ENCODE measurements around the gene ARL6IP4. TPM values are rescaled to one million over a fixed set of nuclear protein-coding genes. Genes with fewer than 3 reads are reported as not detected.

ARL6IP4 gene
- total RNA-seq, 1 experiment from 2014 or later: 162 TPM

DNA sequence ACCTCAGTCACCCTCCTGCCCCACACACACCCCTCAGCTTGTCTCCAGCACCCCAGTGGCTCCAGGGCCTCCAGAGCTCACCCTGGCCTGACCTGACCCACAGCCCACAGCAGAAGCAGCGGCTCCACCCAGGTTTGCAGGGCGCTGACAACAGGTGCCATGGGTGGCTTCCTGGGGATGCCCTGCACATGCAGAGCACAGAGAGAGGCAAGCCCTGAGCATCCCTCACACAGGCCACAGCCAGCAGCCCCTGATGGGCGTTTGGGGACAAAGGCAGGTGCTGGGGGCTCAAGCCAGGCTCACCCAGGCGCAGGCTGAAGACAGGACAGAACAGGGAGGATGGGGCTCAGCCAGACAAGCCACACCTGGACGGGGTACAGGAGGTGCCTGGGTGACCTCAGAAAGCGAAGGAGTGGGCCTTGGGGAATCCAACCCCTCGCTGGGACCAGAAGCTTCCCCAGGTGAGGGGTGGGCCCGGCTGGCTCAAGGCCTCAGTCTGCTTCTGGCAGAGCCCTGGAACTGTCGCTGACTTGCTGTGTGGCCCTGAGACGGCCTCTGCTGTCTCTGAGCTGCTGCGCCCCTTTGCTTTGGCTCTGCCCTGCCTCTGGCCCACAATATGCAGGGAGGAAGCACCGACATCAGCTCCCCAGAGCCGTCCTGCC is 10.6 kb downstream of the ARL6IP4 start:
- Histone ChIP-seq H3K9me3 (ENCODE audit: insufficient read depth, low read depth) (no peaks in the 10 kb centered on the region), H3K79me2 (ENCODE audit: low read depth) (no peaks in the 10 kb centered on the region), H3K27me3 (ENCODE audit: insufficient read depth, low read depth) (no peaks in the 10 kb centered on the region), H4K20me1 (ENCODE audit: insufficient read depth) (no peaks in the 10 kb centered on the region), H2AFZ (no peak overlapping the region), H3K9me2 (ENCODE audit: insufficient read depth) (no peaks in the 10 kb centered on the region), H3K4me1 (replicated peaks; ENCODE audit: insufficient read depth) (no peaks in the 10 kb centered on the region), H3K36me3 (ENCODE audit: low read depth) (no peaks in the 10 kb centered on the region), H3K4me3 (no peak overlapping the region), H3K27ac (no peak overlapping the region), H3K4me2 (no peak overlapping the region), H3F3A (ENCODE audit: insufficient read depth, low read depth) (no peaks in the 10 kb centered on the region)
- intact Hi-C loops (cut with micrococcal nuclease; ENCODE audit: unreplicated experiment): no loop called here
- no TSS peak for BruUV-seq (replicated peaks)
- ChIA-PET CTCF (no interaction called here), POLR2A (ENCODE audit: unreplicated experiment) (no interaction called here)
- TF ChIP-seq, protein P1, sequence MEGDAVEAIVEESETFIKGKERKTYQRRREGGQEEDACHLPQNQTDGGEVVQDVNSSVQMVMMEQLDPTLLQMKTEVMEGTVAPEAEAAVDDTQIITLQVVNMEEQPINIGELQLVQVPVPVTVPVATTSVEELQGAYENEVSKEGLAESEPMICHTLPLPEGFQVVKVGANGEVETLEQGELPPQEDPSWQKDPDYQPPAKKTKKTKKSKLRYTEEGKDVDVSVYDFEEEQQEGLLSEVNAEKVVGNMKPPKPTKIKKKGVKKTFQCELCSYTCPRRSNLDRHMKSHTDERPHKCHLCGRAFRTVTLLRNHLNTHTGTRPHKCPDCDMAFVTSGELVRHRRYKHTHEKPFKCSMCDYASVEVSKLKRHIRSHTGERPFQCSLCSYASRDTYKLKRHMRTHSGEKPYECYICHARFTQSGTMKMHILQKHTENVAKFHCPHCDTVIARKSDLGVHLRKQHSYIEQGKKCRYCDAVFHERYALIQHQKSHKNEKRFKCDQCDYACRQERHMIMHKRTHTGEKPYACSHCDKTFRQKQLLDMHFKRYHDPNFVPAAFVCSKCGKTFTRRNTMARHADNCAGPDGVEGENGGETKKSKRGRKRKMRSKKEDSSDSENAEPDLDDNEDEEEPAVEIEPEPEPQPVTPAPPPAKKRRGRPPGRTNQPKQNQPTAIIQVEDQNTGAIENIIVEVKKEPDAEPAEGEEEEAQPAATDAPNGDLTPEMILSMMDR (conservative IDR thresholded peaks at IDR 0.05): no peak
- TF ChIP-seq EZH2 (IDR thresholded peaks at IDR 0.05; ENCODE audit: low read depth): no peak
- DNase-seq: no peak

DNA sequence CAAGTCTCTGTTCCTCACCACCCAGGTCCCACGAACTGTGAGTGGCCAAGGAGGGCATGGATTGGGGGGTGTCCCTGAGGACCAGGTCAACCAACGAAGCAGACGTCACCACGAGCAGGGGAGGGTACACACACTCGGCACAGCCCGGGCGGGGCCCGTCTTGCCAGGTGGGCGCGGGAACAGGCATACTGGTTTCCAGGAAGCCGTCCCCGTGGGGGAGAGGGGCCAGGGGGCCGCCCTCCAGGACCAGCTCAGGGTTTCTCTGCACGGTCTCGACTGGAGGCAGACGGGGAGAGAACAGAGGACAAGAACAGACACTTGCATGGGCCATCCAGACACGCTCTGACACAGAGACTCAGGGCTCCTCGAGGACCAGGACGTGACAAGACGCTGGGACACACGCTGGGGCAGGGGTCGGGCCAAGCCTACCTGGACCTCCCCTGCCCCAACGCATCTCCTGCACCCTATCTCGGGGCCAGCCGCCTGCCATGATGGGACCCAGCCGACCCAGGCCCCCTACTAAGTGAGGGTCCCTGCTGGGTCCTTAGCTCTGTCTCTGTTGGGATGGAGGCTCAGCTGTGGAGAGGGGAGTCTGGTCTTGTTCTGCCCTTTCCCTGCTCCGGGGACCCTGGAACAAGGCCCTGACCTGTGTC is 11.3 kb downstream of the ARL6IP4 start:
- Histone ChIP-seq H3K4me2 (no peak overlapping the region), H2AFZ (no peak overlapping the region), H3K79me2 (ENCODE audit: low read depth) (no peaks in the 10 kb centered on the region), H3K36me3 (ENCODE audit: low read depth) (no peaks in the 10 kb centered on the region), H4K20me1 (ENCODE audit: insufficient read depth) (no peaks in the 10 kb centered on the region), H3K4me1 (replicated peaks; ENCODE audit: insufficient read depth) (no peaks in the 10 kb centered on the region), H3K9me2 (ENCODE audit: insufficient read depth) (no peaks in the 10 kb centered on the region), H3K4me3 (no peak overlapping the region), H3F3A (ENCODE audit: insufficient read depth, low read depth) (no peaks in the 10 kb centered on the region), H3K27me3 (ENCODE audit: insufficient read depth, low read depth) (no peaks in the 10 kb centered on the region), H3K9me3 (ENCODE audit: insufficient read depth, low read depth) (no peaks in the 10 kb centered on the region), H3K27ac (no peak overlapping the region)
- POLR2A ChIA-PET (ENCODE audit: unreplicated experiment): no interaction called here
- DNase-seq: no peak
- TF ChIP-seq EZH2 (IDR thresholded peaks at IDR 0.05; ENCODE audit: low read depth): no peak
- TF ChIP-seq, protein P1 (conservative IDR thresholded peaks at IDR 0.05): no peak
- no TSS peak for BruUV-seq (replicated peaks)
- intact Hi-C loops (cut with micrococcal nuclease; ENCODE audit: unreplicated experiment): no loop called here
- CTCF ChIA-PET: no interaction called here

DNA sequence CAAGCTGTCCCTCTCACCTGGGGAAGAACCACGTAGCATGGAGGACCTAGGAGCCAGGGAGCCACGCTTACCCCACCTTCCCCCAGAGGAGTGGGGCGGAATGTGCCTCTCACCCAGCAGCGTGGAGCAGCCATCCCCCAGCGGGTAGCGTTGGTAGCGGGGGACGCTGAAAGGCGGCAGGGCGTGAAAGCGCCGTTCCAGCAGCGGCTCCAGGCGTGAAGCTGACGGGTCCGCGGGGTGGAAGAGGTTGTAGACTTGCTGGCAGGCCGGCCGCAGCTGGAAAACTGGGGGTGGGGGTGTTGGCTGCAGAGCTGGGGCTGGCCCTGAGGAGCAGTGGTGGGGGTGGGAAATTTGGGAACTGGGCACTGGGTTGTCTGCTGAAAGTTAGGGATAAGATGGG is 11.9 kb downstream of the ARL6IP4 start:
- no peaks in the 10 kb centered on the region for H3K9me3 ChIP-seq (ENCODE audit: insufficient read depth, low read depth)
- no TSS peak for BruUV-seq (replicated peaks)
- H3K79me2 ChIP-seq (ENCODE audit: low read depth): no peaks in the 10 kb centered on the region
- POLR2A ChIA-PET (ENCODE audit: unreplicated experiment): no interaction called here
- H3K36me3 ChIP-seq (ENCODE audit: low read depth): no peaks in the 10 kb centered on the region
- no peak overlapping the region for H2AFZ ChIP-seq
- H3K27ac ChIP-seq: no peak overlapping the region
- no peak overlapping the region for H3K4me3 ChIP-seq
- CTCF ChIA-PET: no interaction called here
- H4K20me1 ChIP-seq (ENCODE audit: insufficient read depth): no peaks in the 10 kb centered on the region
- TF ChIP-seq, protein P1 (conservative IDR thresholded peaks at IDR 0.05): no peak
- TF ChIP-seq EZH2 (IDR thresholded peaks at IDR 0.05; ENCODE audit: low read depth): no peak
- H3K9me2 ChIP-seq (ENCODE audit: insufficient read depth): no peaks in the 10 kb centered on the region
- H3K4me1 ChIP-seq (replicated peaks; ENCODE audit: insufficient read depth): no peaks in the 10 kb centered on the region
- H3F3A ChIP-seq (ENCODE audit: insufficient read depth, low read depth): no peaks in the 10 kb centered on the region
- H3K27me3 ChIP-seq (ENCODE audit: insufficient read depth, low read depth): no peaks in the 10 kb centered on the region
- intact Hi-C loops (cut with micrococcal nuclease; ENCODE audit: unreplicated experiment): no loop called here
- H3K4me2 ChIP-seq: no peak overlapping the region
- no peak for DNase-seq
